ENCODE measurements around the gene LRFN4.
A peak's percentile ranks its signal among the peaks of the same experiment; 100 is the strongest.

LRFN4 gene

DNA sequence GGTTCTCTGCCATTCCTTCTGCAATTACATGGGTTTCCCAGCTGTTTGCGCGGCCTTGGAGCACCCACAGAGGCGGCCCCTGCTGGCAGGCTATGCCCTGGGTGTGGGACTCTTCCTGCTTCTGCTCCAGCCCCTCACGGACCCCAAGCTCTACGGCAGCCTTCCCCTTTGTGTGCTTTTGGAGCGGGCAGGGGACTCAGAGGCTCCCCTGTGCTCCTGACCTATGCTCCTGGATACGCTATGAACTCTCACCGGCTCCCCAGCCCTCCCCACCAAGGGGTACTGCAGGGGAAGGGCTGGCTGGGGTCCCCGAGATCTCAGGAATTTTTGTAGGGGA, 11.0 kb upstream of the LRFN4 start:
- DNase-seq, result no peak

DNA sequence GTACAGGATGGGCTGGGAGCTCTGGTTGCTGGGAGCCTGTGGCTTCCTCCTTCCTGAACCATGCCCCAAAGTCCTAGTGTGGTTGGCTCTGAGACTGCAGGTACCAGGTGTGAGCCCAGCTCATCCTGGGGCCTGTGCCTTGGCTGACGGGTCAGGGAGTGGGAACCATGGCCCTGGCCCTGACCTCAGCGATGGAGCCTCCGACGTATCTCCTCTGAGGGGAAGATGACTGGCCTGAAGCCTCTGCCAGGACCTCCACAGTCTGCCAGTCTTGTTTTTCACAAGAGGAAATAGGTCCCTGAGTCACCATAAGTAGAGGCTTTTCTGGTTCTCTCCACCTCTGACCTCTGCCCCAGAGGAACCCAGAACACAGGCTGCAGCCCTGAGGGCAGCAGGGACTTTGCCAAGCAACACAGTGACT, 10.2 kb upstream of the LRFN4 start:
- no peak for DNase-seq

DNA sequence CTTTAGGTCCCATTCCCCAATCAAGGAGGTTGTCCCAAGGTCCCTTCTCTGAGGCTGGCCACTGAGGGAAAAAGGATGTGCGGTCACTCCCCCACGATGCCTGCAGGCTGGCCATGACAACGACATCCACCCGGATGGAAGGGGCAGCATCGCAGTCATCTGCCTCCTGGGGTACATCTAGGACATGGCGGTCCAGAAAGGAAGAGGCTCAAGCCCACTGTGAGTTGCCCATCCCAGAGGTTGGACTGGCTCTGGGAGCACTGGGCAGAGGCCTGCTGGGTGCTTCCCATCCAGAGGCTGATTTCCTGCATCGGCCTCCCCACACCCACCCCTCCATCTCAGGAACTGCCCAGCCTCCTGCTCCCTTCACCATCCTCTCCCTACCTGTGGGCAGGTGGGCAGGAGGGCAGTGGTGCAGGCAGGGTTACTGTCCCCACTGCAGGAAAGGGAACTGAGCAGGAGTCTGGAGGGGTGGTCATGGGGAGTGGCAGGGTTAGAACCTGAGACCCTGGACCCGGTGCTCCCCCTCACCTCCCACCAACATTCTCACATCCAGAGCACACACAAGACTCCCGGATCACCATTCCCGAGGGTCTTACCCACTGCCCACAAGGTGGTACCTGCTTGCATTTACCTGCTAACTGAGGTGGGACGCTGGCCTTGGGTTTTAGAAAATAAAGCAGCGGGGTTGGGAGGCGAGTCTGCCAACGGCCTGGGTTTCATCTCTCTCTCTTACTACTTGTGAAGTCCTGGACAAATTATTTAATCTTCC, 9.2 kb upstream of the LRFN4 start:
- DNase-seq, result no peak

DNA sequence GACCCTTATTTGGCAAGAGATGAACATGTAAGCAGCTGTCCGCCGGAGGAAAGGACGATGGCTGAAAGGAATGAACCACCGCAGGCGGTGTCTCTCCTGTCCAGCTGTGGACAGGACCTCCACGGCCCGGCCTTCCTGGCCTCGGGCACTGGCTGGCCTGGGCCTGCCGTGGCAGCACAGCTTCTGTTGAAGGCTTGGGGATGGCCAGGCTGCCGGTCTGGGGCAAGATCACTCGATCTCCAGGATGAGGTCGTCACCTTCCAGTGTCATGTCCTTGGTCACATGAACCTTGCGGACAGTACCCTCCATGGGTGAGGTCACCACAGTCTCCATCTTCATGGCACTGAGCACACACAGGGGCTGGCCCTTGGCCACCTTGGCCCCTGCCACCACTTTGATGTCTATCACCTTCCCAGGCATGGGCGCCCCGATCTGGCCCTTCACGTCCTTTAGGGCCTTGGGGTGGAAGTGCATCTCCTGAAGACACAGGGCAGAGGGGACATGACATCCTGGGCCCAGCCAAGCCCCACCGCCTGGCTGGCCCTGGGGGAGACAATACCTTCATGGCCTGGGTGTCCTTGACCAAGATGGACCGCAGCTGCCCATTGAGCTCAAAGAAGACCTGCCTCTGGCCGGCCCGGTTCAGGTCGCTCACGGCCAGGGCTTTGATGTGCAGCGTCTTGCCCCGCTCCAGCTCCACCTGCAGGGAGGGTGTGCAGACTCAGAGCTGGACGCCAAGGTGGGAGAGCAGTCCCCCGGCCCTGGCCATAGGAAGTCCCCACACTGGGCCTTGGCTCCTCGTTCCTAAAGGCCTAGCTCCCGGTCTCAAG, 8.0 kb upstream of the LRFN4 start:
- DNase-seq, result no peak

DNA sequence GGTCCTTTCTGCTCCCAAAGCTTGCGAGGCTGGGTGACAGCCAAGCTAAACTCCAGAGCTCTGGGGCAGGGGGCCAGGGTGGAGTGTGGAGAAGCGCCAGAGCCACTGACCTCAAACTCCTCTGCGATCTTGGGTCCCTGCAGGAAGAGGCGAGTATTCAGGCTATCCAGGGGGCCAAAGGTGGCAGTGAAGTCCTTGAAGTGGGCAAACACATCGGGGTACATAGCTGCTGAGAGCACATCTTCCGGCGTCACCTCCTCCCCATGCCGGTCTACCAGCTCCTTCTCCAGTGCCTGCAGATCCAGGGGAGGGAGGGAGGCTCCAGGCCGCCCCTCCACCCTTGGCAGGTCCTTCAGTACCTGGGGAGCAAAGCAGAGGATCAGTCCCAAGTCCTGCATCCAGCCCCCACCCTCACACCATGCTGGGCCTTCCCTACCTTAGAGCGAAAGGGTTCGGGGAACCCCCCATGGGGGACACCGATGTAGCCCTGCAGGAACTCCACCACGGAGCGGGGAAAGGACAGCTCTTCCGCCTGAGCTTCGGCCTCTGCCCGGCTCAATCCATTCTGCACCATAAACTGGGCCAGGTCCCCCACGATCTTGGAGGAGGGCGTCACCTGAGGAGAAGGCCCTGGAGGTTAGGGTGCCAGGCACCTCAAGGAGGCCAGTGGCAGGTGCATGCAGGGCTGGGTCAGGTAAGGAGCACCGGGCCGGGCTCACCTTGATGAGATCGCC, 7.2 kb upstream of the LRFN4 start:
- no peak for DNase-seq

DNA sequence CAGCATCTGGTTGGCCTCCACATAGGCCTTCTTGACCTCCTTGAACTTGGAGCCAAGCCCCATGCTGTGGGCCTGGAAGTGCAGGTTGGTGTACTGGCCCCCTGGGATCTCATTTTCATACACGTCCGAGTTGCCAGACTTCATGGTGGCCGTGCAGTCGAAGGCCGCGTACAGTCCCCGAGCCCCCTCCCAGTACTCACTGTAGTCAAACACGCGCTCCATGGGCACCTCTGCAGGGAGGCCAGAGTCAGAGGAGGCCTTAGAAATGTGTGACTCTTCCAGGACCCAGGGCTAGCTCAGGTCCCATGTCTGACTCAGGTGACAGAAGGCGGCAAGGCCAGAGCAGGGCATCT, 6.7 kb upstream of the LRFN4 start:
- no peak for DNase-seq

DNA sequence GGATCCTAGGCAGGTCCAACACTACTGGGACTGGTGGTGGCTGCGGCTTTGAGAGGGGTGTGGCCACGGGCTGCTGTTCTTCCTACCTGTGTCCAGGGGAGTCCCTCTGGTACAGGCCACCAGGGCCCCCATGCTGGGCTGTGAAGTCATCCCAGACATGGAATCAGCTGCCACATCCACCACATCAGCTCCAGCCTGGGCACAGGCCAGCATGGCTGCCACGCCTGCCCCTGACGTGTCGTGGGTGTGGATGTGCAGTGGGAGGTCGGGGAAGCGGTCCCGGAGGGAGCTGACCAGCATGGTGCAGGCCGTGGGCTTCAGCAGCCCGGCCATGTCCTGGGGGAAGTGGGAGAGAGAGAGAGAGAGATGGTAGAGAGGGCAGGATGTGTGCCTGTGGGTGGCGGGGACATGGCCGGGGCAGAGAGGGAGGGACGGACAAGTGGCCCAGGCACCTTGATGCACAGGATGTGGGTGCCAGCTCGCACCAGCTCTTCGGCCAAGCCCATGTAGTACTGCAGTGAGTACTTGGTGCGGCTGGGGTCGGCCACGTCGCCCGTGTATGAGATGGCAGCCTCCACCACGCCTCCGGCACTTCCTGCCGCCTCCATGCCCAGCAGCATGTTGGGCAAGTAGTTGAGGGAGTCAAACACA, 6.2 kb upstream of the LRFN4 start:
- DNase-seq, result no peak

DNA sequence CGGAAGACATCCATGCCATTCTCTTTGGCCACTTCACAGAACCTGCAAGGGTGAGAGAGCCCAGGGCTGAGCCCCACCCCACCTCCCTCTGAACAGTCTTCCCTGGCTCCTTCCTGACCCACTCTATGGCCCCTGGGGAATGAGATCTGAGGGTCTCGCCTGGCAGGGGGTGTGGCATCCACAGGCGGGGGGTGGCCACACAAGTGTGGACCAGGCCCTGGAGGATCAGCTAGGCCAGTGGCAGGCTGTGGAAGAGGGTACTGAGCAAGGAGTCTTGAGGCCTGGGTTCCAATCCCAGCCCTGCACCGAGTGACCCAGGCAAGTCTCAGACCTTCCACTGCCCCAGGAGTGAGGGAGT, 5.6 kb upstream of the LRFN4 start:
- no peak for DNase-seq

DNA sequence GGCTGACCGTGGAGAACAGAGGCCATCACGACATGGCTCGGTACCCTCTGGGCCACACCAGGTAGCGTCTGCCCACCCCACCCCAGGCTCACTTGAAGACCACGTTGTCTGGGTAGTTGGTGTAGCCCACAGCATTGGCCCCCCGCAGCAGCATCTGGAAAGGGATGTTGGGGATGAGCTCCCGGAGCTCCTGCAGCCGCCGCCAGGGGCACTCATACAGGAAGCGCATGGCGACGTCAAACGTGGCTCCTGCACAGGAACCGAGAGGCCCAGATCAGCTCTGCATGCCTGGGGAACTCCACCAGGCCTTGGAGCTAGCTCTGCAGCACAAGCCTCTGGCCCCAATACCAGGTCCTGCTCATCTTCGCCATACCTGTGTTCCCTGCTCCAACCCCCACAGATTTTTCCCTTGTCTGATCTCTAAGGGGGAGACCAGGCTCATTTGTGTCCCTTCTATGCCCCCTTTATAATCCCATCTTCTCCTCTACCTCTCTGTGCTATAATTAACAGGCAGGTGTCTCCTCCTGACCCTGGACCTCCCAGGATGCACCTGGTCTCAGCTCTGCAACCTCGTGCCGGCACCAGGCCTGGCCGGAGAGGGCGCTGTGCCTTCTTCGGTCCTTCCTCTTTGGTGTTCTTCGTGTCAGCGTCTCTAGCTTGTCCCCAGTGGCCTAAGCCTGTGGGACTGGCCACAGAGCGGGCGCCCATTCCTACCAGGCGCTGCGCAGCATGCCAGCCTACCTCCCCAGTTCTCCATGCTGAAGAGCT, 5.0 kb upstream of the LRFN4 start:
- no peak for DNase-seq

DNA sequence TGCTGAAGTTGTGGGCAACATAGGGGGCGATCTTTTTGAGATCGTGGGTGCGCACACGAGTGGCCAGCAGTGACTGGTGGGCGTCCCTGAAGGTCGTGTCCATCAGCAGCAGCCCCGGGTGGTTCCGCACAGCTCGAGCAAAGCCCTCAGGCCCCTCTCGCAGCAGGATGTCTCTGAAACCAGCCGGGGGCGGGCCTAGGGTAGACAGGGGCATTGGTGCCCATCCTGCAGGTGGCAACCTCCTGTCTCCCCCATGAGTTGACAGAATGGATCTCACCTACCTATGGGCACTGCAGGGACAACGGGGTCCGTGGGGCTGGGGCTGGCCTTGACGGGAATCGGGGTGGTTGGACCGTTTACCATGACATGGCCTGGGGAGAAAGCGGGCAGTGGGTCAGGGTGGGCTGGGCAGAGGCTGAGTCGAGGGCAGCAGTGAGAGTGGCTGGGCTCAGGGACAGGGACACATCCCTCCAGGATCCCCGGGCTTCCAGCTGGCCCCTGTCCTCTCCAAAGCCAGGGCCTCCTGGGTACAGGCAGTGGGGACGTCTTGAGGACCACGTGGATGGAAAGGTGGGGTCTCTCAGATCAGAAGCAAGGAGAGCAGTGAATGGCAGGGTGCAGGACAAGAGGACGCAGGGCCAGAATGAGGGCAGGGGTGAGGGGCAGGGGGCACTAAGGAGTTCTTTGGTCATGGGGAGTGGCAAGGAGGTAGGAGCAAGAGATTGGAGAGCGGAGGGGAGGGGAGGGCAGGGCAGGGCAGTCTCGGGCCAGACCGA, 4.2 kb upstream of the LRFN4 start:
- DNase-seq, result no peak

DNA sequence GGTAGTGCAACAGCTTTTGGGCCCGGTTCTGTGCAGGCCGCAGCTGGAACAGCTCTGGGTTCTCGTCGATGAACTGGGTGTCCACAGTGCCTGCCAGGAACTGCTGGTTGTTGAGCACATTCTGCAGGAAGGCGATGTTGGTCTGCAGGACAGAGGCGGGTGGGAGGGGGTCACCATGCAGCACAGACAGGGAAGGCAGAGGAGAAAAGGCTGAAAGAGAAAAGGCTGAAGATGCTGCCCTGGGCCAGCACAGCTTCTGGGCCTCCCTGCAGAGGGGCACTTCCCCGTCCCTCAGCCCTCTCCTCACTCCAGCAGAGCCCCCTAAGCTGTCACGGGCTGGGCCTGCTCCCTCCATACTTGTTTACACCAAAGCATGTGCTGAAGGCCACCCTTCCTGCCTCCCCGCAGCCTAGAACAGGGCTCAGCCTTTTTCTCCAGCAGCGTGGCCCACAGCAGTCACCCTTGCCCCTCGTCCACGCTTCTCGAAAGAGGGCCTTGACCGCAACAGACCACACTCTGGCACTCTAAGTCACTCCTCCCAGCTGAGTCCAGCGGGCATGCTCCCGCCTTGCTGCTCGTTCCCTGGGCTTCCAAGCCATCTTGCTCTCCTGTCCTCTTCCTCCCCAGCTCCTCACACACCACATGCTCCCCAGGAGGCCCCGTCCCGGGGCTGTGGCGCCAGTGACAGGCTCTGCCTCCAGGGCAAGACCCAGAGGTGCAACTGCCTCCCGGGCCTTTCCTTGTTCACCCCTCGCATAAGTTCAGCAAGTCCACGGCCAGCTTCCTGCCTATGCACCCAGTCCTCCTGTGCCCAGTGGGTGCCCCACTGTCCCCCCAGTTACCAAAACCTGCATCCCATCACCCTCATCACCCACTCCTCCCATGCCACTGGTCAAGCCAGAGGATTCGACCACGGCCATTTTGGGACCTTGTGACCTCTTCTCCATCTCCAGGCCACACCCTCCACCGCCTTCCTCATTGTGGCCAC, 3.3 kb upstream of the LRFN4 start:
- no peak for DNase-seq

DNA sequence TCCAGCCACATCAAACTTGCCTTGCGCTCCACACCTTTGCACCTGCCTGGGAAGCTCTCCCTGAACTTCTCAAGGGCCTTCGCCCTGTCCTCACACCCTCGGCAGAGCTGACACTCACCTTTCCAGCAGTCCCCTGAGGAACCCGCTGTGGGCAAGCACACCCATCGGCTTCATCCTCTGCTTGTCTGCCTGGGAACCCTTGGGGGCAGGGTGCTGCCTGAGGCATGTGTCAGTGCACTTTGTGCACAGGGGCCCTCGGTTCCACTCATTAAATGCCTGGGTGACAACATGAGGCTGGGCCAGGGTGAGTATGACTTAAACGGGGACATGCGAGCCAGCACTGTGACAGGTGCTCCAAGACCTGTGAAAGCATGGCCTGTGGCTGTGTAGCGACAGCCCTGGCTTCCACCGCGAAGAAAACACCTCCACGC, 2.6 kb upstream of the LRFN4 start:
- no peak for DNase-seq

DNA sequence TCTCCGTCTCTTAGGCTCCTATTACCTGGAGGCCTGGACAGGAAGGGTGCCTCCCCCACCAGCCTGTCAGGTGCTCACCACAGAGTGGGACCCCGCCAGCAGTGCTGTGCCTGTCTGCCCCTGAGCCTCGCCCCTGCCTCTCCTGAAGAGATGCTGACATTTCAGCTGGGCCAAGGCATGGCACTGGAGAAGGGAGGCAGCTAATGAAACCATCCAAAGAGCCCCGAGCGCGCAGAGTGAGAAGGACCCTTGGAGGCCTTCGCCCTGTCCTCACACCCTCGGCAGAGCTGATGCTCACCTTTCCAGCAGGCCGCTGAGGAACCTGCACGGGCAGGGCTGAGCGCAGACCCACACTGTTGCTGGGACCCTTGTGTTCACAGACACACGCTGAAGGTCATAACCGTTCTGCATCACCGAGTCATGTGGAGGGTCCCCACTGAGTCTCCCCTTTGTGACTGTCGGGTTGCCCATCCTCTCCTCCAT, 2.1 kb upstream of the LRFN4 start:
- no peak for DNase-seq

DNA sequence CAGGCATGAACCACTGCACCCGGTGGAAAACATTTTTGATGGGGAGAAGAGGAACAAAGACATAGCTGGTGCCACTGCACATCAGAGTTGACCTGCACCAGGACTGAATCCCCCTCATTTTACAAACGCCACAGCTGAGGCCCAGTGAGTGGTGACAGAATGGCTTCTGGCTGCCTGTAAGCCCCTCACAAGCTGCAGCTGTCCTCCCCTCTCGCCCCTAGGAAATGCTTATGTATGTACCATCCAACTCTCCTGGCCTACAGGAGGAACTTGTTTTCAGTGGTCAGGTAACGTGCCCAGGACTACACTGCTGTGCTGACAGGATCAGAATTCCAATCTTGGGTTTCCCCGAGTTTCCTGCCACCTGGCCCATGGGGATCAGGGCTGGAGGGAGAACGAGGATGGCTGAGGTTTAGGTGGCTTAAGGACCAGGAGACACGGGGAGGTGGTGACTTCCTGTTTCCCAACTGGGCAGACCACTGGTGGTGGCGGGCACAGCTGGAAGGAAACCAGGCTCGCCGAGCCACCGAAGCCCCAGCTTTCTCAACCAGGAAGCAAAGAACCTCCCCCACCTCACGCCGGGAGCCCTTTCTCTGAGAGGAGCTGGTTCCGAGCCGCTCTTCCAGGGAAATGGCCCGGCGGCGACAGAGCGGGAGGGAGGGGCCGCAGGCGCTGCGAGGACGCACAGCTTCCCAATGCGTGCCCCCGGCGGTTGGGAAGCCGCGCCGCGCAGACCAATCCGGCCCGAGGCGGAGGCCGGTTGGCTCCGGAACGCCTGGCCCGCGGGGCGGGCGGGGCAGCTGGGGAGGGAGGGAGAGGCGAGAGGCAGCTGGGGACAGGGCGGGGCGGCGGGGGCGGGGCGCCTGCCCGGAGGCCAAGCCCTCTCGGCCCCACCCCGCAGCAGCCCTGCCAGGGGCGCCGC, 1.0 kb upstream of the LRFN4 start:
- peak; percentile 96 for DNase-seq

DNA sequence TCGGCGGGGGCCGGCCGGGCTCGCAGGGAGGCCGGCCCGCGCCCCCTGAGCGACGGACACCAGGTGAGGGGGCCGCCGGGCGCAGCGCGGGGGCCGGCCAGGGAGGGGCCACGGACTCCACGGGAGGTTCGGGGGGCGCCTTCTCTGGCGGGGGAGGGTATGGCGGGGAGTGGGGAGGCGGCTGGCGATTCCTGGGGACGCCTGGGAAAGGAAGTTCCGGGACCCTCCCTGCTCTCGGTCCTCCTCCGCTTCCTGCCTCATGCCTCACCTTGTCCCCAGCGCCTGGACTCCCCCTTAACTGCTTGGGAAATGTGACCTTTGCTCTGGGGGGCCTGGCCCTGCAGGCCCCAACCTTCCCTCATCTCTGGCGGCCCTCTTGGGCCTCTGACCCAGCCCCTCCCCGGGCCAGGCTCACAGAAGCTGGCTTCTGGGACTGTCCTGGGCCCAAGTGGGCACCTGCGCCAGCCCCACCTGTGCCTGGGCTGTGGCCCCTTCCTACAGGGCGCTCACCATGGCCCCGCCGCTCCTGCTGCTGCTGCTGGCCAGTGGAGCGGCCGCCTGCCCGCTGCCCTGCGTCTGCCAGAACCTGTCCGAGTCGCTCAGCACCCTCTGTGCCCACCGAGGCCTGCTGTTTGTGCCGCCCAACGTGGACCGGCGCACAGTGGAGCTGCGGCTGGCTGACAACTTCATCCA, 516 bp downstream of the LRFN4 start:
- no peak for DNase-seq

DNA sequence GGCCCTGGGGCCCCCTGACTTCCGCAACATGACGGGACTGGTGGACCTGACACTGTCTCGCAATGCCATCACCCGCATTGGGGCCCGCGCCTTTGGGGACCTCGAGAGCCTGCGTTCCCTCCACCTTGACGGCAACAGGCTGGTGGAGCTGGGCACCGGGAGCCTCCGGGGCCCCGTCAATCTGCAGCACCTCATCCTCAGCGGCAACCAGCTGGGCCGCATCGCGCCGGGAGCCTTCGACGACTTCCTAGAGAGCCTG, 992 bp downstream of the LRFN4 start:
- no peak for DNase-seq

DNA sequence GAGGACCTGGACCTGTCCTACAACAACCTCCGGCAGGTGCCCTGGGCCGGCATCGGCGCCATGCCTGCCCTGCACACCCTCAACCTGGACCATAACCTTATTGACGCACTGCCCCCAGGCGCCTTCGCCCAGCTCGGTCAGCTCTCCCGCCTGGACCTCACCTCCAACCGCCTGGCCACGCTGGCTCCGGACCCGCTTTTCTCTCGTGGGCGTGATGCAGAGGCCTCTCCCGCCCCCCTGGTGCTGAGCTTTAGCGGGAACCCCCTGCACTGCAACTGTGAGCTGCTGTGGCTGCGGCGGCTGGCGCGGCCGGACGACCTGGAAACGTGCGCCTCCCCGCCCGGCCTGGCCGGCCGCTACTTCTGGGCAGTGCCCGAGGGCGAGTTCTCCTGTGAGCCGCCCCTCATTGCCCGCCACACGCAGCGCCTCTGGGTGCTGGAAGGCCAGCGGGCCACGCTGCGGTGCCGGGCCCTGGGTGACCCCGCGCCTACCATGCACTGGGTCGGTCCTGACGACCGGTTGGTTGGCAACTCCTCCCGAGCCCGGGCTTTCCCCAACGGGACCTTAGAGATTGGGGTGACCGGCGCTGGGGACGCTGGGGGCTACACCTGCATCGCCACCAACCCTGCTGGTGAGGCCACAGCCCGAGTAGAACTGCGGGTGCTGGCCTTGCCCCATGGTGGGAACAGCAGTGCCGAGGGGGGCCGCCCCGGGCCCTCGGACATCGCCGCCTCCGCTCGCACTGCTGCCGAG, 1.5 kb downstream of the LRFN4 start:
- DNase-seq, result no peak
